GM21381 (cell line): ENCODE data around the gene DDX6.
"Not testable (repeated sequence)": the region's sequence is repeated elsewhere in the genome, so short reads cannot be mapped to it uniquely, and the experiment has no call there.

Experiments
- ATAC-seq: cut with Tn5 transposase; IDR thresholded peaks from one replicate; pipeline ENCODE4 v1.9.1; 2021; ENCODE audit warnings: mild to moderate bottlenecking, moderate library complexity; ENCODE audit not compliant: unreplicated experiment

DDX6 gene

GRCh38 chr11:118746988-118747585 lies 43.9 kb downstream of the DDX6 start:
- ATAC-seq: no peak

- ATAC-seq: no peak
Measured at GRCh38 chr11:118744046-118744445, 46.9 kb downstream of the DDX6 start.

GRCh38 chr11:118742304-118742703 lies 48.7 kb downstream of the DDX6 start:
- ATAC-seq: no peak

- ATAC-seq: no peak
Measured at GRCh38 chr11:118740892-118741291, 50.1 kb downstream of the DDX6 start.

GRCh38 chr11:118735203-118735602 lies 55.8 kb downstream of the DDX6 start:
- ATAC-seq: no peak

- no peak for ATAC-seq
Measured at GRCh38 chr11:118734031-118734430, 56.9 kb downstream of the DDX6 start.

- ATAC-seq: not testable (repeated sequence)
Measured at GRCh38 chr11:118729753-118730152, 61.2 kb downstream of the DDX6 start.

GRCh38 chr11:118728112-118728511 lies 62.9 kb downstream of the DDX6 start:
- ATAC-seq: not testable (repeated sequence)

GRCh38 chr11:118727721-118728066 lies 63.3 kb downstream of the DDX6 start:
- not testable (repeated sequence) for ATAC-seq

GRCh38 chr11:118727001-118727720 lies 63.8 kb downstream of the DDX6 start:
- not testable (repeated sequence) for ATAC-seq

- not testable (repeated sequence) for ATAC-seq
Measured at GRCh38 chr11:118721478-118722015, 69.4 kb downstream of the DDX6 start.

GRCh38 chr11:118720740-118721139 lies 70.2 kb downstream of the DDX6 start:
- ATAC-seq: not testable (repeated sequence)

- ATAC-seq: not testable (repeated sequence)
Measured at GRCh38 chr11:118720078-118720477, 70.9 kb downstream of the DDX6 start.

GRCh38 chr11:118718562-118718961 lies 72.4 kb downstream of the DDX6 start:
- not testable (repeated sequence) for ATAC-seq

GRCh38 chr11:118717733-118718132 lies 73.2 kb downstream of the DDX6 start:
- ATAC-seq: not testable (repeated sequence)

- not testable (repeated sequence) for ATAC-seq
Measured at GRCh38 chr11:118717221-118717620, 73.7 kb downstream of the DDX6 start.

- ATAC-seq: no peak
Measured at GRCh38 chr11:118715837-118716260, 75.1 kb downstream of the DDX6 start.

GRCh38 chr11:118715245-118715831 lies 75.6 kb downstream of the DDX6 start:
- ATAC-seq: no peak

- ATAC-seq: no peak
Measured at GRCh38 chr11:118714816-118715215, 76.1 kb downstream of the DDX6 start.

GRCh38 chr11:118714416-118714815 lies 76.5 kb downstream of the DDX6 start:
- not testable (repeated sequence) for ATAC-seq

- no peak for ATAC-seq
Measured at GRCh38 chr11:118708296-118708695, 82.7 kb downstream of the DDX6 start.

- no peak for ATAC-seq
Measured at GRCh38 chr11:118706546-118706825, 84.5 kb downstream of the DDX6 start.
